Sigmoid colon (tissue), 7 donors: ENCODE data around the gene KCTD15. TPM values are rescaled to one million over a fixed set of nuclear protein-coding genes. Genes with fewer than 3 reads are reported as not detected.

ENCODE experiments used
- DNase-seq: peaks from one replicate; pipeline ENCODE4 v3.0.0-alpha.2; 2019
- H3K27ac ChIP-seq, 4 donors: fragments of 200-600 bp; sonication (generic); one replicate each; pipeline ENCODE4 v1.5.1; 2016 to 2019; ENCODE audit warnings: mild to moderate bottlenecking in 1 of 4
- H3K27me3 ChIP-seq, 3 donors: fragments of 200-600 bp; sonication (generic); one replicate each; pipeline ENCODE4 v1.5.1; 2019; ENCODE audit warnings: mild to moderate bottlenecking in 1 of 3
- H3K36me3 ChIP-seq, 4 donors: fragments of 200-600 bp; sonication (generic); one replicate each; pipeline ENCODE4 v1.5.1; 2016 to 2019
- H3K4me1 ChIP-seq, 4 donors: fragments of 200-600 bp; sonication (generic); one replicate each; pipeline ENCODE4 v1.5.1; 2017 to 2019
- H3K4me3 ChIP-seq, 4 donors: fragments of 200-600 bp; sonication (generic); one replicate each; pipeline ENCODE4 v1.5.1; 2017 to 2019; ENCODE audit warnings: mild to moderate bottlenecking in 2 of 4, moderate library complexity in 1 of 4
- H3K9me3 ChIP-seq, 4 donors: fragments of 200-600 bp in 3 of 4; sonication (generic) in 3 of 4; one replicate each; pipeline versions ENCODE4 v1.5.1 to v1.6.1; 2013 to 2019
- EP300 ChIP-seq, 4 donors: sonication (generic); formaldehyde crosslinking; IDR thresholded peaks; one replicate each; pipeline ENCODE4 v1.6.1; 2017; ENCODE audit warnings: antibody characterized with exemption in 4 of 4
- POLR2A ChIP-seq, 2 donors: fragments of 450-650 bp; IDR thresholded peaks; one replicate each; pipeline ENCODE4 v1.6.1; 2016; ENCODE audit warnings: antibody characterized with exemption in 2 of 2, mild to moderate bottlenecking in 2 of 2, moderate library complexity in 2 of 2
- POLR2AphosphoS5 ChIP-seq, 4 donors: sonication (generic); formaldehyde crosslinking; IDR thresholded peaks; one replicate each; pipeline ENCODE4 v1.6.1; 2017; ENCODE audit warnings: antibody characterized with exemption in 4 of 4
- WGBS, 2 donors: extraction: QIAGEN DNeasy Blood & Tissue Kit; methylation state at CpG; one replicate each; pipeline ENCODE4 v1.1.7; 2013; 5-methylcytosine and 5-hydroxymethylcytosine counted together
- intact Hi-C: fragments of 100-400 bp; cut with DNase I; formaldehyde crosslinking; loops from one replicate; pipeline ENCODE4 v1.15.1; 2023
- polyA plus RNA-seq, 3 donors: library from polyadenylated mRNA; stranded (reverse); fragments of 200-250 nt; gene quantifications; one replicate each; pipeline ENCODE4 v1.2.3, GENCODE V29; 2013
- total RNA-seq, 4 donors: library from RNA; depleted of rRNA; stranded (reverse); fragments of >200 nt; gene quantifications; one replicate each; pipeline ENCODE4 v1.1.0, GENCODE V29; 2016
- TF ChIP-seq, protein P1 (sequence below), 4 experiments: fragments of 450-650 bp in 3 of 4; fragments of 200-600 bp in 1 of 4; IDR thresholded peaks; one replicate each; pipeline ENCODE4 v1.5.1; 2016 to 2019; ENCODE audit warnings: antibody characterized with exemption in 4 of 4, mild to moderate bottlenecking in 3 of 4, moderate library complexity in 2 of 4
- donor health status: healthy with polysubstance abuse.
- donor health status: Bipolar disorder and iron deficiency.
- donor health status: healthy.

Gene KCTD15
- total and polyA plus RNA-seq, 7 donors = 3.0 to 132 (median 52.8) TPM

DNA sequence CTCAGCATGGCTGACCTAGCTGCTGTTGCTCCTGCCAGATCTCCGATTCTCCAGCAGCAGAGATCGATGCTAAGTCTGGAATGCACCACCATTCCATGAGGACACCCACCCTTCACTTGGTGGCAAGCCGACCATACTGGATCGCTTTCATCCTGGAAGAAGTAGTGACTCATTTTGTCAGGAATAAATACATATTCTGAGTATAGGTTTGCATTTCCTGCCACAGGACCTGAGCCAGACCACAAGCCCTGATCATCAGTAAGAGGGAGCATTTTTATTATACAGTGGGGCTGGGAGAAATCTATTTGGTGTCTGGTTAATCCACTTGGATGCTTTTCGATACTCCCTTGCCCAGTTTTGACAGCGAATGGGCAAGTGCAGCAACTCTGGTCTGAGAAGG, 10.9 kb upstream of the KCTD15 start:
- Histone ChIP-seq H3K27me3 (peaks cover 0 to 8% (median 0%) of the 10 kb centered on the region in 3 donors), H3K4me3 (no peak overlapping the region), H3K9me3 (no peaks in the 10 kb centered on the region), H3K36me3 (no peaks in the 10 kb centered on the region), H3K27ac (no peak overlapping the region), H3K4me1 (no peaks in the 10 kb centered on the region)
- TF ChIP-seq POLR2A (IDR thresholded peaks at IDR 0.05) (no peak), EP300 (IDR thresholded peaks at IDR 0.05) (no peak), POLR2AphosphoS5 (IDR thresholded peaks at IDR 0.05) (no peak)
- TF ChIP-seq, protein P1, sequence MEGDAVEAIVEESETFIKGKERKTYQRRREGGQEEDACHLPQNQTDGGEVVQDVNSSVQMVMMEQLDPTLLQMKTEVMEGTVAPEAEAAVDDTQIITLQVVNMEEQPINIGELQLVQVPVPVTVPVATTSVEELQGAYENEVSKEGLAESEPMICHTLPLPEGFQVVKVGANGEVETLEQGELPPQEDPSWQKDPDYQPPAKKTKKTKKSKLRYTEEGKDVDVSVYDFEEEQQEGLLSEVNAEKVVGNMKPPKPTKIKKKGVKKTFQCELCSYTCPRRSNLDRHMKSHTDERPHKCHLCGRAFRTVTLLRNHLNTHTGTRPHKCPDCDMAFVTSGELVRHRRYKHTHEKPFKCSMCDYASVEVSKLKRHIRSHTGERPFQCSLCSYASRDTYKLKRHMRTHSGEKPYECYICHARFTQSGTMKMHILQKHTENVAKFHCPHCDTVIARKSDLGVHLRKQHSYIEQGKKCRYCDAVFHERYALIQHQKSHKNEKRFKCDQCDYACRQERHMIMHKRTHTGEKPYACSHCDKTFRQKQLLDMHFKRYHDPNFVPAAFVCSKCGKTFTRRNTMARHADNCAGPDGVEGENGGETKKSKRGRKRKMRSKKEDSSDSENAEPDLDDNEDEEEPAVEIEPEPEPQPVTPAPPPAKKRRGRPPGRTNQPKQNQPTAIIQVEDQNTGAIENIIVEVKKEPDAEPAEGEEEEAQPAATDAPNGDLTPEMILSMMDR (IDR thresholded peaks at IDR 0.05) = no peak
- 71 to 82% methylated on average over 6 of the region's 6 CpGs for WGBS, 2 donors
- no peak for DNase-seq
- intact Hi-C loops = no loop called here

DNA sequence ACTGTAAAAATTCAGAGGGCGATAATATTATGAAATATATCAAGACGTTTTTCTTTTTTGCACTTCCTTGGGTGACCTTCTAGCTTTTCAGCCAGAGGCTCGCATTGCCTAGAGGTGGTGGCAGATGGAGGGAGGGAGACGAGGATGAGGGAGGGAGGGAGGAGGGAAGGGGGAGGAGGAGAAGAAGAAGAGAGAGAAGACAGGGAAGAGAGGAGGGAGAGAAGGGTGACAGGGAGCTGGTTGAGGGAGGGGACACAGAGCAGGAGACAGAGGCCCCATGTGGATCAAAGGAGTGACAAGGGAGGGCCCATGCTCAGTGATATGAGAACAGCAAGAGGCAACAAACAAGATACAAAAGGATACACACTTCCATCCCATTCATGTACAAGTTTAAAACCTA, 8.0 kb upstream of the KCTD15 start:
- Histone ChIP-seq H3K4me1 (no peaks in the 10 kb centered on the region), H3K9me3 (no peaks in the 10 kb centered on the region), H3K4me3 (no peak overlapping the region), H3K27ac (no peak overlapping the region), H3K27me3 (peaks cover 0 to 7% (median 0%) of the 10 kb centered on the region in 3 donors), H3K36me3 (no peaks in the 10 kb centered on the region)
- no peak for TF ChIP-seq POLR2A (IDR thresholded peaks at IDR 0.05)
- no peak for TF ChIP-seq POLR2AphosphoS5 (IDR thresholded peaks at IDR 0.05)
- TF ChIP-seq, protein P1 (IDR thresholded peaks at IDR 0.05) = no peak
- TF ChIP-seq EP300 (IDR thresholded peaks at IDR 0.05) = no peak
- WGBS, 2 donors = 49 to 65% methylated on average over 4 of the region's 4 CpGs
- no peak for DNase-seq
- intact Hi-C loops = no loop called here

- 73 to 87% methylated on average over 5 of the region's 5 CpGs for WGBS, 2 donors
- intact Hi-C loops = no loop called here
- no peak for DNase-seq
- H3K9me3 ChIP-seq = no peaks in the 10 kb centered on the region
- peaks cover 0 to 4% (median under 1%) of the 10 kb centered on the region in 4 donors for H3K4me1 ChIP-seq
- TF ChIP-seq POLR2A (IDR thresholded peaks at IDR 0.05) = no peak
- TF ChIP-seq POLR2AphosphoS5 (IDR thresholded peaks at IDR 0.05) = no peak
- TF ChIP-seq, protein P1 (IDR thresholded peaks at IDR 0.05) = no peak
- TF ChIP-seq EP300 (IDR thresholded peaks at IDR 0.05) = no peak
- H3K36me3 ChIP-seq = no peaks in the 10 kb centered on the region
- H3K27ac ChIP-seq = no peak overlapping the region
- H3K27me3 ChIP-seq = peaks cover 0 to 7% (median 0%) of the 10 kb centered on the region in 3 donors
- H3K4me3 ChIP-seq = no peak overlapping the region
These were observed 7.3 kb upstream of the KCTD15 start for GRCh38 chr19:33789344-33789743.

DNA sequence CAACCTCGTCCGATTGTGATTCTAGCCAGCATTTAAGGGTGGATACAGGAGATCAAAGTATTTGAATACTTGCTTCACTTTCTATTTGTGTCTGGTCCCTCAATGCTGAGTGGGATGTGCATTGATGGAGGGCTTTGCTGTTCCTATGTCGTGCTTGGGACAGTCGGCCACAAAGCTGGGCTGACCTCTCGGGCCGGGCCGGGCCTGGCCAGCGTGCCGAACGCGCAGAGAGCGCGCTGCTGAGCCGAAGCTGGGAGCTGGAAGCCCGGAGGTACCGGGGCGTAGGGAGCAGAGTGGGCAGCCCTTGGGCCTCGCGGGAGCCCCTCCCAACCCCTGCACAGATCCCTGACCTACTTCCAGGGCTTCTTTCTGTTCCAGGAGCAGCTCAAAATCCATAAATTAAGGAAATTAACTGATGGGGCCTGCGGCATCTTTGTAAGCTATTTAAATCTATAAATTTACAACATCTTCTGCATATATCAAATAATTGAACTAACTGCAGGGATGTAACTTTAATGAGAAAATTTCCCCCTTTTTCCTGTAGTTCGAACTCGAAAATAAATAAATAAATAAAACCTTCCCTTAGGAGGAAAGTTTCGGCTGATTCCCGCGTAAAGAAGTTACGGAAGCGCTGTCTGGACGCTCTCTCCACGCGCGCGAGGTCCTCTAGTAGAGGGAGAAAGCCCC, 1.8 kb upstream of the KCTD15 start:
- no peak for DNase-seq
- TF ChIP-seq POLR2AphosphoS5 (IDR thresholded peaks at IDR 0.05) = no peak
- TF ChIP-seq, protein P1 (IDR thresholded peaks at IDR 0.05) = peak in 1 of 4 experiments; percentile 66
- peak overlapping the region; percentile 94 to 97 (median 96) for H3K27ac ChIP-seq
- intact Hi-C loops = loop anchor here (2.0 to 5.0 kb wide), 2 partner anchors 74 to 352 kb away; no protein-coding TSS in a partner anchor
- no peaks in the 10 kb centered on the region for H3K36me3 ChIP-seq
- H3K27me3 ChIP-seq = no peaks in the 10 kb centered on the region
- WGBS, 2 donors = 25 to 27% methylated on average over 32 of the region's 32 CpGs
- H3K4me1 ChIP-seq = peaks cover 0 to 23% (median 18%) of the 10 kb centered on the region in 4 donors
- no peaks in the 10 kb centered on the region for H3K9me3 ChIP-seq
- peak overlapping the region; percentile 55 to 95 (median 89) for H3K4me3 ChIP-seq
